SK-N-SH treated with all-trans-retinoic acid at 6 μM for 48 hours (cell line): ENCODE measurements around the gene CCDC102B.
A peak's percentile ranks its signal among the peaks of the same experiment; 100 is the strongest.

Experiments
- ATAC-seq: fragments of 200-7000 bp; cut with Tn5 transposase; 3 replicates; pipeline ENCODE4 v1.9.1; 2020; ENCODE audit warnings: mild to moderate bottlenecking, moderate library complexity
- ARNTL ChIP-seq: fragments of 450-650 bp; formaldehyde crosslinking; IDR thresholded peaks from 2 replicates; pipeline ENCODE4 v1.5.0; 2020; ENCODE audit warnings: low read depth, mild to moderate bottlenecking, moderate library complexity, borderline replicate concordance
- BACH2 ChIP-seq: fragments of 250-450 bp; sonication (Bioruptor Pico); IDR thresholded peaks from 2 replicates; pipeline ENCODE4 v1.9.0; 2021; ENCODE audit warnings: mild to moderate bottlenecking, borderline replicate concordance
- CREB5 ChIP-seq: fragments of 250-450 bp; sonication (Bioruptor Pico); IDR thresholded peaks from 2 replicates; pipeline ENCODE4 v1.5.1; 2020; ENCODE audit warnings: low read depth, mild to moderate bottlenecking, moderate library complexity
- CSDC2 ChIP-seq: fragments of 250-450 bp; sonication (Bioruptor Pico); IDR thresholded peaks from 2 replicates; pipeline ENCODE4 v1.5.0; 2020; ENCODE audit warnings: mild to moderate bottlenecking, moderate library complexity
- CSRNP3 ChIP-seq: fragments of 250-450 bp; sonication (Bioruptor Pico); IDR thresholded peaks from 2 replicates; pipeline ENCODE4 v1.5.1; 2021; ENCODE audit warnings: mild to moderate bottlenecking, moderate library complexity
- ESRRG ChIP-seq: fragments of 250-450 bp; sonication (Bioruptor Pico); IDR thresholded peaks from 2 replicates; pipeline ENCODE4 v1.6.1; 2021; ENCODE audit warnings: mild to moderate bottlenecking
- GLIS3 ChIP-seq: fragments of 250-450 bp; sonication (Bioruptor Pico); IDR thresholded peaks from 2 replicates; pipeline ENCODE4 v1.5.0; 2020; ENCODE audit warnings: mild to moderate bottlenecking, moderate library complexity
- ISL1 ChIP-seq: fragments of 250-450 bp; sonication (Bioruptor Pico); IDR thresholded peaks from 2 replicates; pipeline ENCODE4 v2.1.2; 2022; ENCODE audit warnings: mild to moderate bottlenecking, moderate library complexity
- OSR1 ChIP-seq: fragments of 250-450 bp; sonication (Bioruptor Pico); IDR thresholded peaks from 2 replicates; pipeline ENCODE4 v1.8.0; 2022; ENCODE audit warnings: moderate library complexity, mild to moderate bottlenecking, inconsistent platforms
- PATZ1 ChIP-seq: fragments of 250-450 bp; sonication (Bioruptor Pico); IDR thresholded peaks from 2 replicates; pipeline ENCODE4 v1.8.0; 2020; ENCODE audit warnings: mild to moderate bottlenecking, moderate library complexity, borderline replicate concordance
- POU6F1 ChIP-seq: fragments of 250-450 bp; sonication (Bioruptor Pico); IDR thresholded peaks from 2 replicates; pipeline ENCODE4 v1.8.0; 2021; ENCODE audit warnings: low read depth, mild to moderate bottlenecking, moderate library complexity, borderline replicate concordance
- PPARA ChIP-seq: fragments of 250-450 bp; sonication (Bioruptor Pico); IDR thresholded peaks from 2 replicates; pipeline ENCODE4 v1.5.0; 2020; ENCODE audit warnings: mild to moderate bottlenecking, borderline replicate concordance
- RARB ChIP-seq: fragments of 250-450 bp; sonication (Bioruptor Pico); IDR thresholded peaks from 2 replicates; pipeline ENCODE4 v1.8.0; 2021; ENCODE audit warnings: mild to moderate bottlenecking, moderate library complexity
- SNAI2 ChIP-seq: fragments of 250-450 bp; sonication (Bioruptor Pico); IDR thresholded peaks from 2 replicates; pipeline ENCODE4 v1.5.0; 2020; ENCODE audit warnings: mild to moderate bottlenecking, moderate library complexity
- TCF4 ChIP-seq: fragments of 250-450 bp; sonication (Bioruptor Pico); IDR thresholded peaks from 2 replicates; pipeline ENCODE4 v1.8.0; 2021; ENCODE audit warnings: mild to moderate bottlenecking, moderate library complexity, borderline replicate concordance
- TOX ChIP-seq: fragments of 250-450 bp; sonication (Bioruptor Pico); IDR thresholded peaks from 2 replicates; pipeline ENCODE4 v1.8.0; 2021; ENCODE audit warnings: mild to moderate bottlenecking, moderate library complexity, borderline replicate concordance
- TSHZ2 ChIP-seq: fragments of 250-450 bp; sonication (Bioruptor Pico); IDR thresholded peaks from 2 replicates; pipeline ENCODE4 v1.5.0; 2020; ENCODE audit warnings: mild to moderate bottlenecking, moderate library complexity
- ZFP3 ChIP-seq: fragments of 250-450 bp; sonication (Bioruptor Pico); IDR thresholded peaks from 2 replicates; pipeline ENCODE4 v1.5.0; 2020; ENCODE audit warnings: mild to moderate bottlenecking, moderate library complexity
- ZFP30 ChIP-seq: fragments of 450-650 bp; formaldehyde crosslinking; IDR thresholded peaks from 2 replicates; pipeline ENCODE4 v1.5.0; 2022; ENCODE audit warnings: mild to moderate bottlenecking, moderate library complexity
- ZNF565 ChIP-seq: fragments of 450-650 bp; formaldehyde crosslinking; conservative IDR thresholded peaks from 2 replicates; pipeline ENCODE4 v1.5.0; 2020; ENCODE audit warnings: low read depth, mild to moderate bottlenecking, moderate library complexity
- ZNF70 ChIP-seq: fragments of 450-650 bp; formaldehyde crosslinking; IDR thresholded peaks from 2 replicates; pipeline ENCODE4 v1.5.0; 2020; ENCODE audit warnings: mild to moderate bottlenecking, moderate library complexity

CCDC102B gene

GRCh38 chr18:68848242-68848641 lies 50.4 kb downstream of the CCDC102B start:
- TF ChIP-seq CSRNP3 (CRISPR knock-in tag) = peak; percentile 56; the same call in 1 of the 2 replicates
- TF ChIP-seq TCF4 (CRISPR knock-in tag) = peak; percentile 94
- TF ChIP-seq ISL1 (CRISPR knock-in tag) = peak; percentile 82
- no peak for TF ChIP-seq ESRRG (CRISPR knock-in tag)
- TF ChIP-seq ZFP30 = no peak
- no peak for TF ChIP-seq CREB5 (CRISPR knock-in tag)
- ATAC-seq = peak; percentile 82

- ATAC-seq = no peak
These were observed 57.0 kb downstream of the CCDC102B start for GRCh38 chr18:68854786-68855391.

More at GRCh38 chr18:68854786-68855391, 57.0 kb downstream of the CCDC102B start:
- TF ChIP-seq ZNF70 (CRISPR knock-in tag) (no peak), CSRNP3 (CRISPR knock-in tag) (no peak), ESRRG (CRISPR knock-in tag) (no peak), OSR1 (no peak), RARB (CRISPR knock-in tag) (no peak), POU6F1 (CRISPR knock-in tag) (no peak), CREB5 (CRISPR knock-in tag) (no peak), PATZ1 (CRISPR knock-in tag) (no peak), ZFP3 (CRISPR knock-in tag) (no peak), TSHZ2 (CRISPR knock-in tag) (no peak), ZFP30 (no peak), GLIS3 (CRISPR knock-in tag) (no peak), SNAI2 (CRISPR knock-in tag) (no peak), TOX (CRISPR knock-in tag) (no peak), ZNF565 (CRISPR knock-in tag) (no peak), ISL1 (CRISPR knock-in tag) (no peak), ARNTL (CRISPR knock-in tag) (no peak), PPARA (CRISPR knock-in tag) (no peak), CSDC2 (CRISPR knock-in tag) (no peak), BACH2 (no peak)
